K562 (cell line): ENCODE results near the gene AIRE. TPM values are rescaled to one million over a fixed set of nuclear protein-coding genes. Genes with fewer than 3 reads are reported as not detected.

Experiments
- HMBOX1 ChIP-seq: sonication (generic); IDR thresholded peaks from 2 replicates; pipeline ENCODE4 v1.6.1; 2016
- RBM15 ChIP-seq: fragments of 200-400 bp; formaldehyde crosslinking; IDR thresholded peaks from 2 replicates; pipeline ENCODE4 v1.6.1; 2018; ENCODE audit warnings: mild to moderate bottlenecking, low read length, moderate library complexity; ENCODE audit not compliant: insufficient read depth
- polyA plus RNA-seq, 8 experiments: library from polyadenylated mRNA; depleted of rRNA in 4 of 8; stranded (reverse) in 5 of 8; unstranded in 3 of 8; fragments of >200 nt; fragmentation: Nextera tagmentation in 2 of 8; fragmentation: Illumina TruSeq in 1 of 8; extraction: Ambion mirVana in 2 of 8; extraction: Trizol in 1 of 8; gene quantifications; 2 replicates each; pipeline versions ENCODE4 v1.2.1 to v1.2.3, GENCODE V29; 2011 to 2014; ENCODE audit warnings: inconsistent platforms in 1 of 8, missing spikeins in 1 of 8
- total RNA-seq, 7 experiments: library from RNA; depleted of rRNA in 6 of 7; stranded (reverse); fragments of >200 nt in 6 of 7; fragmentation: Illumina TruSeq in 2 of 7; extraction: Trizol in 2 of 7; gene quantifications; 2 replicates each; pipeline versions ENCODE4 v1.2.1 to v1.2.3, GENCODE V29; 2011 to 2021; ENCODE audit warnings: low replicate concordance in 1 of 7
- TF ChIP-seq, protein P1 (sequence below): fragments of 200-600 bp; sonication (generic); IDR thresholded peaks from one replicate; pipeline ENCODE4 v1.6.1; 2012; ENCODE audit warnings: mild to moderate bottlenecking, low read depth, low read length, inconsistent platforms

The AIRE gene
- total and polyA plus RNA-seq, 9 of the 15 experiments (the other 6 are each of a cell fraction or from before 2014, with no cell fraction given): 0.01 TPM; not detected in 8

DNA sequence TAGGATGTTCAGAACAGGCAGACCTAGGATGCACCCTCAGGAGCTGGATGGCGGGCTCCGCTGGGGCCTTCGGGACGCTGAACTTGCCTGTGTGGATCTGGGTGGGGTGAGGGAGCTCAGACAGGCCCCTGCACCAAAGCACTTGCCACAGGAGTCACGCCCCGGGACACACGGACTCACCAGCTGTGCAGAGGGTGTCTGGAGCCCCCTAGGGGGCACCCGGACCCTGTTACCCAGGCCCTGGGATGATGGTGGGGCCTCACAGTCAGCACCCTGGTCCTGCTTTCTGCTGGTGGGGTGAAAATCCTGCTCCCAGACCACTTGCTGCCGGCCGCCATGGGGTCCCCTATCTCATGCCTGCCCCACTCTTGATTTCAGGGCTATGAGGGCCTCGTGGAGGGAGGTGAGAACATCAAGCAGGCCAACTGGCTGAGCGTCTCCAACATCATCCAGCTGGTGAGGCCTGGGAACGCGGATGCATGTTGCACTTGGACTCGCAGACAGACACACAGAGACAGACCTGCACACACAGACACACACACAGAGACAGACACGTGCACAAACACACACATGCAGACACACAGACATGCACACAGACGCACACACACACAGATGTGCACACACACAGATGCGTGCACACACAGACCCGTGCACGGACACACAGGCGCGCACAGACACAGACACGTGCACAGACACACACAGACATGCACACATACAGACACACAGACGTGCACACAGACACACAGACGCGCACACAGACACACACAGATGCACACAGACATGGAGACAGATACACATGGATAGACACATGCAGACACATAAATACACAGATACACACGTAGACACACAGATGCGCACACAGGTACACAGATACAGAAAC is 25.2 kb downstream of the AIRE start (continued):
- TF ChIP-seq, protein P1, sequence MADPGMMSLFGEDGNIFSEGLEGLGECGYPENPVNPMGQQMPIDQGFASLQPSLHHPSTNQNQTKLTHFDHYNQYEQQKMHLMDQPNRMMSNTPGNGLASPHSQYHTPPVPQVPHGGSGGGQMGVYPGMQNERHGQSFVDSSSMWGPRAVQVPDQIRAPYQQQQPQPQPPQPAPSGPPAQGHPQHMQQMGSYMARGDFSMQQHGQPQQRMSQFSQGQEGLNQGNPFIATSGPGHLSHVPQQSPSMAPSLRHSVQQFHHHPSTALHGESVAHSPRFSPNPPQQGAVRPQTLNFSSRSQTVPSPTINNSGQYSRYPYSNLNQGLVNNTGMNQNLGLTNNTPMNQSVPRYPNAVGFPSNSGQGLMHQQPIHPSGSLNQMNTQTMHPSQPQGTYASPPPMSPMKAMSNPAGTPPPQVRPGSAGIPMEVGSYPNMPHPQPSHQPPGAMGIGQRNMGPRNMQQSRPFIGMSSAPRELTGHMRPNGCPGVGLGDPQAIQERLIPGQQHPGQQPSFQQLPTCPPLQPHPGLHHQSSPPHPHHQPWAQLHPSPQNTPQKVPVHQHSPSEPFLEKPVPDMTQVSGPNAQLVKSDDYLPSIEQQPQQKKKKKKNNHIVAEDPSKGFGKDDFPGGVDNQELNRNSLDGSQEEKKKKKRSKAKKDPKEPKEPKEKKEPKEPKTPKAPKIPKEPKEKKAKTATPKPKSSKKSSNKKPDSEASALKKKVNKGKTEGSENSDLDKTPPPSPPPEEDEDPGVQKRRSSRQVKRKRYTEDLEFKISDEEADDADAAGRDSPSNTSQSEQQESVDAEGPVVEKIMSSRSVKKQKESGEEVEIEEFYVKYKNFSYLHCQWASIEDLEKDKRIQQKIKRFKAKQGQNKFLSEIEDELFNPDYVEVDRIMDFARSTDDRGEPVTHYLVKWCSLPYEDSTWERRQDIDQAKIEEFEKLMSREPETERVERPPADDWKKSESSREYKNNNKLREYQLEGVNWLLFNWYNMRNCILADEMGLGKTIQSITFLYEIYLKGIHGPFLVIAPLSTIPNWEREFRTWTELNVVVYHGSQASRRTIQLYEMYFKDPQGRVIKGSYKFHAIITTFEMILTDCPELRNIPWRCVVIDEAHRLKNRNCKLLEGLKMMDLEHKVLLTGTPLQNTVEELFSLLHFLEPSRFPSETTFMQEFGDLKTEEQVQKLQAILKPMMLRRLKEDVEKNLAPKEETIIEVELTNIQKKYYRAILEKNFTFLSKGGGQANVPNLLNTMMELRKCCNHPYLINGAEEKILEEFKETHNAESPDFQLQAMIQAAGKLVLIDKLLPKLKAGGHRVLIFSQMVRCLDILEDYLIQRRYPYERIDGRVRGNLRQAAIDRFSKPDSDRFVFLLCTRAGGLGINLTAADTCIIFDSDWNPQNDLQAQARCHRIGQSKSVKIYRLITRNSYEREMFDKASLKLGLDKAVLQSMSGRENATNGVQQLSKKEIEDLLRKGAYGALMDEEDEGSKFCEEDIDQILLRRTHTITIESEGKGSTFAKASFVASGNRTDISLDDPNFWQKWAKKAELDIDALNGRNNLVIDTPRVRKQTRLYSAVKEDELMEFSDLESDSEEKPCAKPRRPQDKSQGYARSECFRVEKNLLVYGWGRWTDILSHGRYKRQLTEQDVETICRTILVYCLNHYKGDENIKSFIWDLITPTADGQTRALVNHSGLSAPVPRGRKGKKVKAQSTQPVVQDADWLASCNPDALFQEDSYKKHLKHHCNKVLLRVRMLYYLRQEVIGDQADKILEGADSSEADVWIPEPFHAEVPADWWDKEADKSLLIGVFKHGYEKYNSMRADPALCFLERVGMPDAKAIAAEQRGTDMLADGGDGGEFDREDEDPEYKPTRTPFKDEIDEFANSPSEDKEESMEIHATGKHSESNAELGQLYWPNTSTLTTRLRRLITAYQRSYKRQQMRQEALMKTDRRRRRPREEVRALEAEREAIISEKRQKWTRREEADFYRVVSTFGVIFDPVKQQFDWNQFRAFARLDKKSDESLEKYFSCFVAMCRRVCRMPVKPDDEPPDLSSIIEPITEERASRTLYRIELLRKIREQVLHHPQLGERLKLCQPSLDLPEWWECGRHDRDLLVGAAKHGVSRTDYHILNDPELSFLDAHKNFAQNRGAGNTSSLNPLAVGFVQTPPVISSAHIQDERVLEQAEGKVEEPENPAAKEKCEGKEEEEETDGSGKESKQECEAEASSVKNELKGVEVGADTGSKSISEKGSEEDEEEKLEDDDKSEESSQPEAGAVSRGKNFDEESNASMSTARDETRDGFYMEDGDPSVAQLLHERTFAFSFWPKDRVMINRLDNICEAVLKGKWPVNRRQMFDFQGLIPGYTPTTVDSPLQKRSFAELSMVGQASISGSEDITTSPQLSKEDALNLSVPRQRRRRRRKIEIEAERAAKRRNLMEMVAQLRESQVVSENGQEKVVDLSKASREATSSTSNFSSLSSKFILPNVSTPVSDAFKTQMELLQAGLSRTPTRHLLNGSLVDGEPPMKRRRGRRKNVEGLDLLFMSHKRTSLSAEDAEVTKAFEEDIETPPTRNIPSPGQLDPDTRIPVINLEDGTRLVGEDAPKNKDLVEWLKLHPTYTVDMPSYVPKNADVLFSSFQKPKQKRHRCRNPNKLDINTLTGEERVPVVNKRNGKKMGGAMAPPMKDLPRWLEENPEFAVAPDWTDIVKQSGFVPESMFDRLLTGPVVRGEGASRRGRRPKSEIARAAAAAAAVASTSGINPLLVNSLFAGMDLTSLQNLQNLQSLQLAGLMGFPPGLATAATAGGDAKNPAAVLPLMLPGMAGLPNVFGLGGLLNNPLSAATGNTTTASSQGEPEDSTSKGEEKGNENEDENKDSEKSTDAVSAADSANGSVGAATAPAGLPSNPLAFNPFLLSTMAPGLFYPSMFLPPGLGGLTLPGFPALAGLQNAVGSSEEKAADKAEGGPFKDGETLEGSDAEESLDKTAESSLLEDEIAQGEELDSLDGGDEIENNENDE: no peak
- TF ChIP-seq RBM15 (no peak), HMBOX1 (no peak)
- TF ChIP-seq, all 486 proteins: peak for 6
